SIG-M5 treated with dmso at 0.1 percent for 504 hours (cell line): ENCODE results near the gene RWDD3.

ENCODE experiments used
- DNase-seq: peaks from one replicate; lab custom pipeline; 2025; ENCODE audit not compliant: unreplicated experiment; lab: John Stamatoyannopoulos, UW

RWDD3 gene

DNA sequence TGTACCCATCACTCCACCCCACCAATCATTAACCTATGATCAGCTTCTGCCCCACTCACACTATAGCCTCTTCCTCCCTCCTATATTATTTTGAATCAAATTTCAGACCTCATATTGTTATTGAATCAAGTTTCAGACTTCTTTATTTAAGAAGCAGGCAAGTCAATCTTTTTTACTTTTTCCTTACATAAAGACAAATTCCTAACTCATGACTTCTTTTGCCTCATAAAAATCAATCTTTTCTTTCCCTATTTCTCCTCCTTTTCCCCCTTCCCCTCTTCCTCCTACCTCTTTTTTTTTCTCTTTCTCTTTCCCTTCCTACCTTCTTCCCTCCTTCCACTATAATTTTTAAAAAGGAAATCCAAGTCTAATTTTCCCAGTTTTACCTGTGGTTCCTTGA lies 4.3 kb upstream of the RWDD3 start:
- DNase-seq, result no peak

DNA sequence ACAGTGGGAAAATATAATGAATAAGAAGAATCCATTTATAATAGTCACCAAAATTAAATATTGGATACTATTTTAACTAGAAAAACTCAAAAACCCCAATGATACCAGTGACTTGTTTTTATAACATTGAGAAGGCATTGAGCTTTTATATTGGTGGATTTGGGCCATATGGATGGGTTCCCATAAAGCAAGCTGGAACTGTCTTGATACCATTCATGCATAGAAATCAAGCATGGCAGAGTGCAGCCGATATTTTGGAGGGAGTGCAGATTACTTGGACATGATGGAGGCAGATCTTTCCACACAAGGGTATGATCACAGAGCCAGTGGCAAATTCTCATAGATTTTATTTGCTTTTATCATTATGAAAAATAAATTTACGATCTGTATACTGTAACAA lies 3.8 kb upstream of the RWDD3 start:
- DNase-seq, result no peak

DNA sequence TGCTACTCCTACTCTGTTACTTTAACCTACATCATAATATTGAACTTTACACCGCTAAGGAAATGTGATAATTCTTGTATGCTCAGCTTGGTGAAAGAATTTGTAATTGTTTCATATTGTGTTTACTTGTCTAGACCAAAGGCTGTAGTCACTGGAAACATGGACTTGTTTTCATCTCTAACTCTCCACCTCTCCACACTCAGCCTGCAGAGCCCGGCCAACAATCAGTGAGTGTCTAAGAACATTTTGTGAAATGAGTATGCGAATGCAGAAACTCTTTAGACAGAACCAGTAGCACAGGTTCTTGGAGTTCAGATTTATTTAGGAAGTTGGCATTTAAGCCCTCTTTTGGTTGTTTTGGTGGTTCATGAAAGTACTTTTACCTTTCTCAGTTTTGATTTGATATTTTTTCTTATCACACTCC lies 3.2 kb upstream of the RWDD3 start:
- DNase-seq, result no peak

DNA sequence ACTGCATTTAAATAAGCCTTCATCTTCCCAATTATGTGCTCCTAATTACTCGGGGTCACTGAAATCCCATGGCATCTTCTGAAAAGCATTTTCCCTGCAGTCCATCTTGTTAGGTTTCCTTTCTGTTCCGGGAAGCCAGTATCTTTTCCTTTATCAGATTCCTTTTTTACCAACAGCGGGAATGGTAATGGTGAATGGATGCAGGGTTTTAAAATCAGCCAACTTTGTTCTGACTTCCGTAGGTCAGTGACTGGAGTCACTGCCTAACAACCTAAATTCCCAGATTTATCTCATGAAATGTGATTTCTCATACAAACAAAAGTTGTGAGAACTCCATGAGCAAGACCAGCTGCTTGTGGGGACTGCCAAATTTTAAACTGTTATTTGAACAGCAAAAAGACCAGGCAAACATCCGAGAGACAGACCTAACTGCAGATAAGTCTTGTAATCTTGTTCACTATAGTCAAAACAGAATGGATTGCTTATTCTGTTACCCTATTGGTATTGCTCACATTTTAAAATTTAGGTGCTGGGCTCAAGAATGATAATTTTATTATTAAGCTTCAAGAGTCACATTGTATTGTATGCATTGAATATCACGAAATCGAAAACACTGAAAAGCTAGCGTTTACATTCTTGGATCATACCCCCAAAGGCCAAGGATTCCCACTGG lies 1.2 kb upstream of the RWDD3 start:
- no peak for DNase-seq

GRCh38 chr1:95233319-95233736 lies 682 bp upstream of the RWDD3 start:
- no peak for DNase-seq

DNA sequence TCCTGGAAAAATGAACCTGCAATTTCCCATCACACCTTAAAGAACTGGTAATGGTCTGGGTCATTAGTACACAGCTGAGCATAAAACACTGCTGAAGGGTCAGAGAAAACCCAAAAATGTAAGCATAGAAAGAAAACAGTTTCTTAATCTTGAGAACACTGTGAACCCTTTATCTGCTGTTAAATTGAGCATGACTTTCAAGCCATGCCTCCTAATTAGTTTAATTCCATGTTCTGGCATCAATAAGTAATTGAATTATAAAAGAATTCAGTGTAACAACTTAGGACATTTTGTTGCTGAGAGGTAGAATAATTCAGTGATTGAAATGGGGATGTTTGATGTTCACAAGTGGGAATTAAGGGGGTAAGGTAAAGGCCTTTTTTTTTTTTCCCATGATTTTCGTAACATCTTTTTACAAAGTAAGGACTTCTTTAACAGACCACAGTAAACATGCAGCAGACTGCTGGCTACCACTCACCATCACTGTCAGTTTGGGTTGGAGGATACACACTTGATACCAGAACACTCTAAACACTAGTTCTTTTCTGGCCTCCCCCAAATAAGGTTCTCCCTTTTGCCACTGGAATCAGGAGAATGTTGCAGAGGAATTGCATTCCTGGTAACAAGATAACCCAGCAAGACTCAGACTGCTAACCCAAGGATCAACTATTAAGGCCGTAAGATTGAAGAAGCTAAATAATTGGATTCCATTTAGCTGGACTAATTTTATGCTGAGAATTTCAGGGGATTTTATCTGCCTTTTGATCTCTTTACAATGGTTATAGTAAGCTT lies 3.0 kb downstream of the RWDD3 start:
- no peak for DNase-seq

GRCh38 chr1:95237981-95238703 lies 4.1 kb downstream of the RWDD3 start:
- no peak for DNase-seq

GRCh38 chr1:95245029-95245428 lies 11.0 kb downstream of the RWDD3 start:
- no peak for DNase-seq

- DNase-seq, result no peak
These were observed 12.5 kb downstream of the RWDD3 start for GRCh38 chr1:95246511-95246910.

GRCh38 chr1:95247607-95248006 lies 13.6 kb downstream of the RWDD3 start:
- no peak for DNase-seq

- no peak for DNase-seq
These were observed 15.9 kb downstream of the RWDD3 start for GRCh38 chr1:95249916-95250315.

DNA sequence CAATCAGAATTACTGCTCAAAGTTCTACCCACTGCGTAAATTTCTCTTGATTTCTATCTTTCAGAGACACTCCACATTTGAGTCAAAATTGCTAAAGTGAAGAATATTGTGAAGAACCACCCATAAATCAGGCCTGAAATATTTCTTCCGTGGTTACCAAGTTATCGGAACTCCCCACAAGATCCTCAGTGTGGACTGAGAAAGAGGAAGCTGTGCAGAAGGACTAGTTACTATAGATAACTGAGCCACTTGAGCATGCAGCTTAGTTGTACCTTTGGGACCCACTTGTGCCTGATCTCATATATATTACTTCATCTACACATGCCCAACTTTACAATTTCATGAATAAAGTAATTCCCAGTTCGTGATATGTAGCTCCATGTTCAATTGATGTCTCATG lies 18.4 kb downstream of the RWDD3 start:
- no peak for DNase-seq

DNA sequence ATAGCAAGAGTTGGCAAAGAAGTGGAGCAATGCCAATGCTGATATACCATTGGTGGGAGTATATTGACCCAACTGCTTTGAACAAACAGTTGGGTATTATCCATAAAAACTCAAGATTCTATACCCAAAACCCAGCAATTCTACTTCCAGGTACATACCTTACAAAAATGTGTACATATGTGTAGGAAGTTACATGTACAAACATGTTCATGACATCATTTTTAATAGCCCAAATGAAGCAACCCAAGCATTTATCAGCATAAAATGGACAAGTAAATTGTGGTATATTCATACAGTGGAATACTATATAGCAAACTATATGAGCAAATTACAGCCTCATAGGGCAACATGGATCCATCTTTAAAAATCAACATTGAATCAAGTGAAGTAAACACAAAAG lies 20.9 kb downstream of the RWDD3 start:
- no peak for DNase-seq

- no peak for DNase-seq
These were observed 21.8 kb downstream of the RWDD3 start for GRCh38 chr1:95255826-95256225.

- DNase-seq, result no peak
These were observed 23.7 kb downstream of the RWDD3 start for GRCh38 chr1:95257758-95258157.

- DNase-seq, result no peak
These were observed 25.2 kb downstream of the RWDD3 start for GRCh38 chr1:95259245-95259644.

DNA sequence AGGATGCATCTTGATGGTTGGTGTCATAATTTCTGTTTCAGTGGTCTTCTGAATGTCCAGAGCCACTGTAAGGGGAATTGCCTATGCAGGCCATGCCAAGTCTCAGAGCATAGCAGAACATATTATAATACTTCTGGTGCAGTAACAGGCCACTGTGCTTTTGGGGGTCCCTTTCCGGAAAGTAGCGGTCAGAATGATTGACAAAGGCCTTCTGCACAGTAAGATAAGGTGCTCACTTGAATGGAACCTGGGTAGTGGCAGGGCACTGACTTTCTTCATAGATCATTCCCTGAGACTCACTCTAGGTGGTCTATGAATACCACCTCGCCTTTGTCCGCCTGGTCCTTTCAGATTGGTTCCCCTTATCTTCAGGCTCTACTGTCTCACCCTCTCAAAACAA lies 28.9 kb downstream of the RWDD3 start:
- no peak for DNase-seq

DNA sequence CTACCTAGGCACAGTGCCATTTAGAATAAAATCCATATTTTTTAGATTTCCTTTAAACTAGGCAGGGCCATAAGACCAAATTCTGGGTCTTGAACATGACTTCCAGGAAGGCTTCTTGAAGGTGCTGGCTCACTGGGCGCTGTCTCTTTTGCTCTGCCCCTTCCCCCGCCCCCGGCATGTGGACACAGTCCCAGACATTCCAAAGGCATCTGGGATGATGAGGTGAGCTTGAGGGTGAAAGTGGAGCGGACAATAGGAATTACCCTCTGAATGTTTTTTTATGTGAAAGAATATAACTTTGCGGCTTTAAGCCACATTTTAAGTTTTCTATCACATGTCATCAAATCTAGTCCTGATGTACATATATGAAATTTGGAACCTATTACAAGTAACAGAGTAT lies 29.4 kb downstream of the RWDD3 start:
- no peak for DNase-seq

GRCh38 chr1:95265106-95265505 lies 31.1 kb downstream of the RWDD3 start:
- DNase-seq, result no peak

DNA sequence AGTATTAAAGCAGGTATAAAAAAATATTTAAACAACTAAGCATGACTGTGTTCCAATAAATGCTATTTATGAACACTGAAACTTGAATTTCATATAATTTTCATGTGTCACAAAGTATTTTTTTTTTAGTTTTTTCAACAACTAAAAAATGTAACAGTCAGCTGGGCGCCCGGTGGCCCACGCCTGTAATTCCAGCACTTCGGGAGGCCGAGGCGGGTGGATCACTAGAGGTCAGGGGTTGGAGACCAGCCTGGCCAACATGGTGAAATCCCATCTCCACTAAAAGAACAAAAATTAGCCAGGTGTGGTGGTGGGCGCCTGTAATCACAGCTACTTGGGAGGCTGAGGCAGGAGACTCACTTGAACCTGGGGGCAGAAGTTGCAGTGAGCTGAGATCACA lies 42.4 kb downstream of the RWDD3 start:
- no peak for DNase-seq

GRCh38 chr1:95278173-95279006 lies 44.4 kb downstream of the RWDD3 start:
- DNase-seq, result no peak
